DMS53 (cell line): ENCODE measurements around the gene THEMIS.

Source experiments
- DNase-seq: peaks from one replicate; lab custom pipeline; 2025; lab: John Stamatoyannopoulos, UW

THEMIS gene

GRCh38 chr6:127796713-127797112 is 104.1 kb downstream of the THEMIS start:
- no peak for DNase-seq

GRCh38 chr6:127794405-127794804 is 106.5 kb downstream of the THEMIS start:
- no peak for DNase-seq

- no peak for DNase-seq
Measured at GRCh38 chr6:127793396-127793795, 107.5 kb downstream of the THEMIS start.

GRCh38 chr6:127792616-127793015 is 108.2 kb downstream of the THEMIS start:
- DNase-seq: no peak

- DNase-seq: no peak
Measured at GRCh38 chr6:127791779-127792528, 108.9 kb downstream of the THEMIS start.

- no peak for DNase-seq
Measured at GRCh38 chr6:127790571-127790970, 110.3 kb downstream of the THEMIS start.

GRCh38 chr6:127786109-127786508 is 114.7 kb downstream of the THEMIS start:
- no peak for DNase-seq

- DNase-seq: no peak
Measured at GRCh38 chr6:127784468-127784867, 116.4 kb downstream of the THEMIS start.

GRCh38 chr6:127781636-127782272 is 119.1 kb downstream of the THEMIS start:
- peak; percentile 41 for DNase-seq

GRCh38 chr6:127776320-127776719 is 124.5 kb downstream of the THEMIS start:
- no peak for DNase-seq

- DNase-seq: no peak
Measured at GRCh38 chr6:127775371-127775770, 125.5 kb downstream of the THEMIS start.

GRCh38 chr6:127768745-127769144 is 132.1 kb downstream of the THEMIS start:
- DNase-seq: no peak

- DNase-seq: no peak
Measured at GRCh38 chr6:127768223-127768622, 132.6 kb downstream of the THEMIS start.

GRCh38 chr6:127765949-127766348 is 134.9 kb downstream of the THEMIS start:
- DNase-seq: no peak

- DNase-seq: no peak
Measured at GRCh38 chr6:127762284-127762683, 138.6 kb downstream of the THEMIS start.

GRCh38 chr6:127761084-127761483 is 139.8 kb downstream of the THEMIS start:
- DNase-seq: no peak

GRCh38 chr6:127749095-127749494 is 151.8 kb downstream of the THEMIS start:
- DNase-seq: no peak

GRCh38 chr6:127748290-127748689 is 152.6 kb downstream of the THEMIS start:
- no peak for DNase-seq

- DNase-seq: no peak
Measured at GRCh38 chr6:127738423-127738822, 162.4 kb downstream of the THEMIS start.

- no peak for DNase-seq
Measured at GRCh38 chr6:127737768-127738167, 163.1 kb downstream of the THEMIS start.

GRCh38 chr6:127737009-127737486 is 163.8 kb downstream of the THEMIS start:
- DNase-seq: peak; percentile 82

GRCh38 chr6:127732927-127733326 is 167.9 kb downstream of the THEMIS start:
- no peak for DNase-seq

- no peak for DNase-seq
Measured at GRCh38 chr6:127727260-127727953, 173.5 kb downstream of the THEMIS start.
